Gastrocnemius medialis (tissue), 4 donors: ENCODE data around the gene NCOA3. TPM values are rescaled to one million over a fixed set of nuclear protein-coding genes. Genes with fewer than 3 reads are reported as not detected.

ENCODE experiments used
- ATAC-seq, 2 donors: fragments of 150-250 bp; one replicate each; pipeline ENCODE4 v1.9.1; 2016
- DNase-seq, 2 donors: peaks; one replicate each; pipeline ENCODE4 v3.0.0-alpha.2; 2019
- H3K27ac ChIP-seq, 4 donors: fragments of 200-600 bp; sonication (generic); 1 replicate in 1 of 4; 2 replicates in 3 of 4; pipeline ENCODE4 v1.5.1; 2016 to 2018; ENCODE audit warnings: mild to moderate bottlenecking in 2 of 4, moderate library complexity in 1 of 4
- H3K27me3 ChIP-seq, 3 donors: fragments of 200-600 bp; sonication (generic) in 2 of 3; 1 replicate in 1 of 3; 2 replicates in 2 of 3; pipeline versions ENCODE4 v1.5.1 to v1.6.0; 2016 to 2019; ENCODE audit warnings: mild to moderate bottlenecking in 1 of 3, moderate library complexity in 1 of 3
- H3K36me3 ChIP-seq, 2 donors: fragments of 200-600 bp; sonication (generic) in 1 of 2; one replicate each; pipeline ENCODE4 v1.5.1; 2017 to 2018
- H3K4me1 ChIP-seq, 2 donors: fragments of 200-600 bp; sonication (generic) in 1 of 2; one replicate each; pipeline ENCODE4 v1.5.1; 2016 to 2017; ENCODE audit warnings: mild to moderate bottlenecking in 2 of 2
- H3K4me3 ChIP-seq, 4 donors: fragments of 200-600 bp; sonication (generic) in 3 of 4; 1 replicate in 1 of 4; 2 replicates in 3 of 4; pipeline ENCODE4 v1.5.1; 2016 to 2019; ENCODE audit warnings: mild to moderate bottlenecking in 2 of 4
- H3K9me3 ChIP-seq, 3 donors: fragments of 200-600 bp; sonication (generic) in 2 of 3; 1 replicate in 1 of 3; 2 replicates in 2 of 3; pipeline ENCODE4 v1.5.1; 2016 to 2019
- CTCF ChIP-seq, 5 experiments: fragments of 450-650 bp in 3 of 5; fragments of 200-600 bp in 2 of 5; sonication (generic) in 2 of 5; IDR thresholded peaks in 4 of 5; conservative IDR thresholded peaks in 1 of 5; 1 replicate in 4 of 5; 2 replicates in 1 of 5; pipeline ENCODE4 v1.5.1; 2016 to 2019; ENCODE audit warnings: antibody characterized with exemption in 5 of 5, mild to moderate bottlenecking in 3 of 5, moderate library complexity in 3 of 5
- POLR2A ChIP-seq, 2 donors: fragments of 450-650 bp; IDR thresholded peaks; one replicate each; pipeline ENCODE4 v1.6.1; 2017; ENCODE audit warnings: antibody characterized with exemption in 2 of 2, mild to moderate bottlenecking in 2 of 2, moderate library complexity in 2 of 2
- in situ Hi-C, 4 donors: fragments of 200-750 bp; cut with MboI; loops; one replicate each; pipeline versions ENCODE4 v1.15.0 to v1.8.0; 2017; ENCODE audit warnings: low sequenced_read_pairs in 4 of 4
- intact Hi-C: fragments of 100-400 bp; cut with DNase I; formaldehyde crosslinking; loops from one replicate; pipeline ENCODE4 v1.15.1; 2023; ENCODE audit warnings: low total_unique reads
- total RNA-seq, 4 donors: library from RNA; depleted of rRNA; stranded (reverse); fragments of >200 nt; gene quantifications; one replicate each; pipeline versions ENCODE4 v1.1.0 to v1.2.3, GENCODE V29; 2016

NCOA3 gene
- total RNA-seq, 4 donors from 2014 or later = 52.5 to 86.1 (median 70.1) TPM

GRCh38 chr20:47648943-47649342 is 147.3 kb downstream of the NCOA3 start:
- peaks cover 3 to 95% of the 10 kb centered on the region in 2 donors for H3K36me3 ChIP-seq
- no peaks in the 10 kb centered on the region for H3K27me3 ChIP-seq
- ATAC-seq = no peak

GRCh38 chr20:47652301-47652700 is 150.6 kb downstream of the NCOA3 start:
- Histone ChIP-seq H3K36me3 (peaks cover 3 to 82% of the 10 kb centered on the region in 2 donors), H3K4me3 (no peak overlapping the region), H3K4me1 (no peaks in the 10 kb centered on the region), H3K27me3 (no peaks in the 10 kb centered on the region), H3K9me3 (no peaks in the 10 kb centered on the region), H3K27ac (no peak overlapping the region)
- in situ Hi-C loops = no loop called here
- no peak for DNase-seq
- intact Hi-C loops = no loop called here
- no peak for TF ChIP-seq POLR2A (IDR thresholded peaks at IDR 0.05)
- no peak for TF ChIP-seq CTCF (IDR thresholded peaks at IDR 0.05 in 4 of 5, conservative IDR thresholded peaks at IDR 0.05 in 1 of 5)
- no peak for ATAC-seq

More at GRCh38 chr20:47648943-47649342, 147.3 kb downstream of the NCOA3 start:
- H3K27ac ChIP-seq = no peak overlapping the region
- in situ Hi-C loops (no loop called here), intact Hi-C loops (no loop called here)
- no peak for TF ChIP-seq CTCF (IDR thresholded peaks at IDR 0.05 in 4 of 5, conservative IDR thresholded peaks at IDR 0.05 in 1 of 5)
- TF ChIP-seq POLR2A (IDR thresholded peaks at IDR 0.05) = no peak
- no peaks in the 10 kb centered on the region for H3K4me1 ChIP-seq
- no peaks in the 10 kb centered on the region for H3K9me3 ChIP-seq
- H3K4me3 ChIP-seq = no peak overlapping the region
- no peak for DNase-seq

GRCh38 chr20:47652794-47653193 is 151.1 kb downstream of the NCOA3 start:
- in situ Hi-C loops = no loop called here

GRCh38 chr20:47653869-47654268 is 152.2 kb downstream of the NCOA3 start:
- TF ChIP-seq CTCF (IDR thresholded peaks at IDR 0.05 in 4 of 5, conservative IDR thresholded peaks at IDR 0.05 in 1 of 5) = no peak
- TF ChIP-seq POLR2A (IDR thresholded peaks at IDR 0.05) = no peak
- H3K27ac ChIP-seq = no peak overlapping the region
- intact Hi-C loops = no loop called here
- no peak overlapping the region for H3K4me3 ChIP-seq
- H3K36me3 ChIP-seq = peaks cover 3 to 70% of the 10 kb centered on the region in 2 donors
- H3K27me3 ChIP-seq = no peaks in the 10 kb centered on the region
- in situ Hi-C loops = no loop called here
- no peak for DNase-seq
- no peaks in the 10 kb centered on the region for H3K4me1 ChIP-seq
- no peaks in the 10 kb centered on the region for H3K9me3 ChIP-seq
- no peak for ATAC-seq

More at GRCh38 chr20:47652794-47653193, 151.1 kb downstream of the NCOA3 start:
- Histone ChIP-seq H3K36me3 (peaks cover 3 to 79% of the 10 kb centered on the region in 2 donors), H3K27me3 (no peaks in the 10 kb centered on the region), H3K9me3 (no peaks in the 10 kb centered on the region), H3K4me1 (no peaks in the 10 kb centered on the region), H3K27ac (no peak overlapping the region), H3K4me3 (no peak overlapping the region)
- ATAC-seq (no peak), DNase-seq (no peak)
- intact Hi-C loops = no loop called here
- TF ChIP-seq POLR2A (IDR thresholded peaks at IDR 0.05) (no peak), CTCF (IDR thresholded peaks at IDR 0.05 in 4 of 5, conservative IDR thresholded peaks at IDR 0.05 in 1 of 5) (no peak)

GRCh38 chr20:47654370-47654769 is 152.7 kb downstream of the NCOA3 start:
- intact Hi-C loops (no loop called here), in situ Hi-C loops (no loop called here)
- peaks cover 3 to 65% of the 10 kb centered on the region in 2 donors for H3K36me3 ChIP-seq
- ATAC-seq (no peak), DNase-seq (no peak)
- no peak for TF ChIP-seq POLR2A (IDR thresholded peaks at IDR 0.05)
- no peak for TF ChIP-seq CTCF (IDR thresholded peaks at IDR 0.05 in 4 of 5, conservative IDR thresholded peaks at IDR 0.05 in 1 of 5)
- no peaks in the 10 kb centered on the region for H3K9me3 ChIP-seq
- H3K27me3 ChIP-seq = no peaks in the 10 kb centered on the region
- H3K4me3 ChIP-seq = no peak overlapping the region
- no peak overlapping the region for H3K27ac ChIP-seq
- no peaks in the 10 kb centered on the region for H3K4me1 ChIP-seq
